ENCODE results near the gene MARK3.

- TF ChIP-seq CTCF (conservative IDR thresholded peaks at IDR 0.05) (no peak), EZH2 (IDR thresholded peaks at IDR 0.05; ENCODE audit: low read depth) (no peak)
Measured at GRCh38 chr14:103372552-103373304, 12.5 kb upstream of the MARK3 start.

Data from PC-9 (cell line).